Activated CD8-positive, alpha-beta memory T cell treated with anti-CD3 and anti-CD28 coated beads for 48 hours (primary cell): ENCODE data around the gene CACNA1A.
"Not testable (repeated sequence)": the region's sequence is repeated elsewhere in the genome, so short reads cannot be mapped to it uniquely, and the experiment has no call there.

Experiments
- DNase-seq, 3 experiments: peaks; one replicate each; pipeline ENCODE4 v3.0.0-alpha.2; 2020; ENCODE audit warnings: low read depth in 2 of 3, low spot score in 2 of 3

Gene CACNA1A

DNA sequence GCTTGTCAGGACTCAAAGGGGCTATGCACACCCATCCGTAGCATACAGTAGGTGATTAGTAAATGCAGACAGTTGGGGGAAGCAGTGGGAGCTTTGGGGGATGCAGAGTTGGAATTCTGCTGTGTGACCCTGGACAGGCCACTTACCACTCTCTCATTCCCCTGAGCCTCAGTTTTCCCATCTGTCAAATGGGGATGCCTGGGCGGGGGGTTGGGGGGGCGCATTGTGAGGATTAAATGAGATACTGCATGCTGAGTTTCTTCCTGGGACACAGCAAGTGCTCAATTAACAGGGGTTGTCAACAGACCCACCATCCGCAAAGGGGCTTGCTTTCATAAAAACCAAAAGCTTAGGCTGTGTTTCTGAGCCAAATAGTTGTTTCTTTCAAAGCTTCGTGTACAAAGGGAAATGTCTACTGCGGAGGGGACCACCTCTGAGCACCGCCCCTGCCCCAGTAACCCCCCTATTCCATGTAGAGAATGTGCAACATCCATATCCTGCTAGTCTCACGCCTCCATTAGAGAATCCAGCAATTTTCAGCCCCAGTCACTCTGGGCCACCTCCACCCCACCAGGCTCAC is 223.7 kb downstream of the CACNA1A start:
- DNase-seq: no peak

DNA sequence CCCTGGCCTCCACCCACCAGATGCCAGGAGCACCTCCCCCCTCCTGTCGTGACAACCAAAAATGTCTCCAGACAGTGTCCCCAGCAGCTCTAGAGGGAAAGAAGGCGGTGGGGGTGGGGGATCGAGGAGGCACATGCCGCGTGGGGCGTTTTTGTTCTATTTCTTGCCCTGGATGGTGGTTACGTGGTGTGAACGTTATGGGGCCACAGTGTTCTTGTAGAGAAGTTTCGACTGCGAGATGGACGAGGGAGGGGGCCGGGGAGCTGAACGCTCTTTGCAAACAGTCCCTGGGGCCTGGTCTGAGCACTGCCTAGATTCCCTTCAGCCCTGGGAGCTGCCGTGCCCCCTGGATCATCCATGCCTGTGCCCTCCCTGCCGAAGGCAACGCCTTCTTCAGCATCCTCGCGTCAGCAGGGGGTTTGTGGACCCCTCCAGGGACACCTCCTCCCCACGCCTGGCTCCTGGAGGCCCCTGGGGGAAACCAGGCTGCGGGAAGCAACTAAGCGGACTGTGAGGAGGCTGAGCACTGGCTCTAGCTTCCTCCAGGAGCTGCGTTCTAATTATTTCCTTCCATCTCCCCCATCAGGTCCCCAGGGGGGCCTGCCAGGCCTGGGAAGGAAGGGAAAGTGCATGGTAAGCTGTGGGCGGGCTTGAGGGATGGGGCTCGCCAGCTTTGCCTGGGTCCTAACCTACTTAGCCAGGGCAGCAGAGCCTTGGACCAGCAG is 224.6 kb downstream of the CACNA1A start:
- DNase-seq: no peak

DNA sequence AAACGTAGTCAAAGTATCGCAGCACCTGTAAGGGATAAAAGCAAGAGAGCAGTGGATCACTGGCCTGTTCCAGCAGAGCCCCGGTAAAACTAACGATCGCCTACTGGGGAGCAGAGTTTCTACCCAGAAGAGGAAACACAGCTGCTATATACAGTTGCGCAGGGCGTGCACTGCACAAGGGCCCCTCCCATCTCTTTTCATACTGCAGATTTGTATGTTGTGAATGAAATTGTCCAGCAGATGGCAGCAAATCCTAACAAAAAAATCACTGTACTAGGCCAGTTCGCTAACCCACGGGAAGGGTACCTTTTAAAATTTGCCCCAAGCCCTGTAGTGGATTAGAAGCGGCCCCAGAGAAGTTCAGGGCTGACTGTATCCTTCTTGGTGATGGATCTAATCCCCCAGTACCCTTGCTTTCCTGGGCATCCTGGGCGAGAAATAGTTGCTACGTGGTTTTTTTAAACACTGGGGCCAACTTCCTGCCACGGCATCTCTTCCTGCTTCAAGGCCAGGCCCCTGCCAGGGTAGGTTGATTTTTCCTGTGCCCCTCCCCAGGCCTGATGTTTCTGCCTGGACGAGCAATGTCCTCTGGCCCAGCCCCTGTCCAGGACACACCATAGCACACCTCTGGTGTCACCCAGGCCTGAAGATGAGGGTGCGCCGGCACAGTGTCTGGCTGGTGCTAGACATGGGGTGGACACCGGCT is 229.0 kb downstream of the CACNA1A start:
- peak; percentile 4 to 45 (median 30) for DNase-seq

DNA sequence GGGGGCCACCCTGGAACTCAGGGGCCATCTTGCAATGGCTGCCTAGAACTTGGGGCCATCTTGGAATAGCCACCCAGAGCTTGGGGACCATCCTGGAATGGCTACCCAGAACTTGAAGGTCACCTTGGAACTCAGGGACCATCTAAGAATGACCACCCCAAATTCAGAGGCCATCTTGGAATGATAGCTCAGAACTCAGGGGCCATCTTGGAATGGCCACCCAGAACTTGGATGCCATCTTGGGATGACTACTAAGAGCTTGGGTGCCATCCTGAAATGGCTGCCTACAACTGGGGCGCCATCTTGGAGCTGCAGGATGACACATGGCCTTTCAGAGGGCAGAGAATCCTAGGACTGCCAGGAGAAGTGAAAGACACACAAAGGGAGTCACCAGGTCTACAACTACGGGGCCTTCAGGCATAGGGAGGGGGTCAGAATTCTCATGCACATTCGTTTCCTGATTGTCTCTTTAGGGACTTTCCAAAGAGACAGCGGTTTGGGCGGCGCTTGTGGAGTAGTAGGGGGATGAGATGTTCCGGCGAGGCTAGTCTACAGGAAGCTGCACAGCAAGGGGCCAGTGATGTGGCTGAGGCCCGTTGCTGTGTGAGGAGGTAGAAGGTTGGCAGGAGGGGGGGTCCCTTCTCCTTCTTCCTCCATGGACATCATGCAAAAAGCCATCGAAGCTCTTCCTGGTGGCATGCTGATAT is 231.1 kb downstream of the CACNA1A start:
- no peak for DNase-seq

DNA sequence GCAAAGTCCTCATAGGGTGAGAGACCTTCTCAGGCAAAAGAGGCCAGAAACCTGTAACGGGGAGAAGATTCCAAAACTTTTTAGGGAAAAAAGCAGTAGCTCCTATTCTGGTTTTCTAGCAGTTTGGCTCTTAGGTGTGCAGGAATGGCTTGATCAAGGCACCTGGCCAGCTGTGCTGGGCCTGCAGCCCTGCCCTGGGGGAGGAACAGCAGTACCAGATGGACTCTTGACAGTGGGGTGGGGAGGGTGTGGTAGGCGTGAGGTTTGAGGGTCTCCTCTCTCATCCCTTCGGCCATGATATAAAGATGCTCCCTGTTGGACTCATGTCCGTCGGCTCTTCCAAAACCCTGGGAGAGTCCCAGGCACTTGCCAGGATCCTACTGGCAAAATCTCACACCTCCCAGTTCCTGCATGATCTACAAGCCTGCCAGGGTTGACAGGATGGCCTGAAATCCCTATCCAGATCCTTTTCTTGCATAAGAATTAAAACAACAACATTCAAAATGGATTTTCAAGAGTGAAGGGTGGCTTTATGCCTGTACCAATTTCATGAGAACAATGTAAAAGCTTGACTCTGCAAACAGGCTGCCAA is 235.7 kb downstream of the CACNA1A start:
- no peak for DNase-seq

DNA sequence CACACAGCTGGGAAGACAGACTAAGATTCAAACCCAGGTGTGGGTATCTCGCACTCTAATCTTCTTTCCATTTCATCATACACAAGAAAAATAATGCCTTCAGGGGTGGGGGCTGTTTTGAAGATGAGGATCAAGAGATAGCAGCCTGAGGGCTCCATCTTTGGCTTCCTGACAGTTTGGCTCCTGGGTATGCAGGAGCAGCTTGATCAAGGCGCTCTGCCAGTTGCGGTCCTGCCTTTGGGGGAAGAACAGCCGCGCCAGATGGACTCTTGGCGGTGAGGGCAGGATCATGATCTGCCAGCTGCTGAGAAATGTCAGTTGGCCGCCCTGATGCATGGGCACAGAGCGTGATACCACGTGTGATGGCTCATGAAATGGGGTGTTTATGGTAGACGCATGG is 236.9 kb downstream of the CACNA1A start:
- no peak for DNase-seq

DNA sequence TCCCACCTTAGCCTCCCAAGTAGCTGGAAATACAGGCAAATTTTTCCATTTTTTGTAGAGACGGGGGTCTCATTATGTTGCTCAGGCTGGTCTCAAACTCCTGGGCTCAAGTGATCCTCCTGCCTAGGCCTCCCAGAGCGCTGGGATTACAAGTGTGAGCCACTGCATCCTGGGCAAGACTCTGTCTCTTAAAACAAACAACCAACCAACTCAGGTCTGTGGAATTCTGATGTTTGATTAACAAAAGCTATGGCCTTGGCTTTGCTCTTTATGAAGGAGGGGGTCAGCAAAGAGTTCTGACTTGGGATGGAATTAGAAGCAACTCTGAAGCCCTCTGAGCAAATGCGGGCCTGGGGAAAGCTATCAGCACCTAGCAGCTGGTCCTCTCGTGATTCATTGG is 238.4 kb downstream of the CACNA1A start:
- DNase-seq: no peak

DNA sequence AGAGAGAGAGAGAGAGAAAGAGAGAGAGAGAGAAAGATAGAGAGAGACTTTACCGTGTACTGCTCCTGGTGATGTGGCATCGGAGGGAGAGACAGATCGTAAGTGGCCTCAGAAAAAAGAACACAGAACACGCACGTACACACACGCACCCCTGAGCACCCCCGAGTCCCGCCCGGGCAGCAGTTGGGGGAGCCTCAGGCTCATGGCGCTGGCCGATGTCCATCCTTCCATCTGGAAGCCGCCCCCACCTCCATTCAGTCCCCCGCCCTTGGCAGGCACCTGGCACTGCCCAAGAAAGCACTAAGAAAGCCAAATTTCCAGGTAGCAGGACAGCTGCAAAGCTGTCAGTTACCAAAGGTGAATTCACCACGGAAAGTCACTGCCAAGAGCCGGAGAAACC is 239.1 kb downstream of the CACNA1A start:
- DNase-seq: no peak

DNA sequence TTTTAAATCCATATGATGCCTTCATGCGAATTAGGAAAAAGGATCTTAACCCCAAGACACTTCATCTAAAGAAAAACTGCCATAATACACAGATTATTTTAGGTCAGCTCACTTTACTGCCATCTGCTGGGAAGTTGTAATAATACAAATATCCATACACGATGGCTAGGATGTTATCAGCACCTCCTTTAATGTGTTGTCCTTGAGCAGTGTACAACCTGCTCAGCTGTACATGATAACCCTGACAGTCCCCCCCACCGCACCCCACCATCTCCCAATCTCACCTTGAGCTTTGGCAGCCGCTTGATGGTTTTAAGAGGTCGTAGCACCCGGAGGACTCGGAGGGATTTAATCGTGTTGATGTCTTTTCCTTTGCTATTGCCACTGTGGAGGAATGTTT is 243.8 kb downstream of the CACNA1A start:
- no peak for DNase-seq

DNA sequence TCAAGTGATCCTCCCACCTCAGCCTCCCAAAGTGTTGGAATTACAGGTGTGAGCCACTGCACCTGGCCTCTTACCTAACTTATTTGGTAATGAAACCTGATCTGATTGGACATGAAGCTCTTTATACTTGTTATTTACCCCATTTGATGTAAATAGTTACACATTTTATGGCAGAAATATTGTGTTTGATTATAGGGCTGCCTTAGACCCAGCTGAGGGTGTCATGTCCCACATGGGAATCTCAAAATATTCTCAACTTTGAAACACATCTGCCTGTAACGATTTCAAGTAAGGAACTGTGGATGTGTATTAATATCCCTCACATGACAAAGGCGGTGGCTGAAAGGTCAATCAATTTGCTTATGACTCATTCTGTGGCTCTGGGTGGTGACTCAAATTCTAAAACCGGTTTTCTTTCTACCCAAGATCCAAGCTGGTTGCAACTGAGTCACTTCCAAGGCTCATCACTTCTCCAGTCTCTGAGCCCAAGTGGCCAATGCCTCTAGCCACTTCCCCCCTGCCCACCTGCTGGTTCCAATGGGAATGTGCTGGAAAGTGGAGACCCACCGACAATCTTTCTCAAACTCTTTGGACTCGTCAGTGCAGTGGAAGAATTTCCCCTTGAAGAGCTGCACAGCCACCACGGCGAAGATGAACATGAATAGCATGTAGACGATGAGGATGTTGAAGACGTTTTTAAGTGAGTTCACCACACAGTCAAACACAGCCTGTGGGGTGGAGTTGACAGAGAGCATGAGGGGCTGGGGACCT is 245.2 kb downstream of the CACNA1A start:
- peak in 1 of 3 experiments; percentile 4 for DNase-seq

DNA sequence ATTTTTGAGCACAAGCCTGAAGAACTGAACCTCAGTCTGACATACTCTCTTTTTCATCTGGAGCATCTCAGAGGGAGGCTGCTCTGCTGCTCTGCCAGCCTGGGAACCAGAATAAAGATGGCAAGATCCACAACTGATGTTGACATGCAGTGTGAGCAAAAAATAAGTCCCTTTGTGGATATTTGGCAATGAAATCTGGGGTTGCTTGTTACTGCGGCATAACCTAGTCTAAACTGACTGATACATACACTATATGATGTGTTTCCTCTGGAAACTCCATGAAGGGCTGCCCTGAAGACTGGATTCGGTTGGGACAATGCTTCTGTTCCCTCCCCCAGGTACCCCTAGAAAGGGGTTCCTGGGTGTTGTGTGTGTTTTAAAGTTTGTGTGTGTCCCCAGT is 249.4 kb downstream of the CACNA1A start:
- no peak for DNase-seq

DNA sequence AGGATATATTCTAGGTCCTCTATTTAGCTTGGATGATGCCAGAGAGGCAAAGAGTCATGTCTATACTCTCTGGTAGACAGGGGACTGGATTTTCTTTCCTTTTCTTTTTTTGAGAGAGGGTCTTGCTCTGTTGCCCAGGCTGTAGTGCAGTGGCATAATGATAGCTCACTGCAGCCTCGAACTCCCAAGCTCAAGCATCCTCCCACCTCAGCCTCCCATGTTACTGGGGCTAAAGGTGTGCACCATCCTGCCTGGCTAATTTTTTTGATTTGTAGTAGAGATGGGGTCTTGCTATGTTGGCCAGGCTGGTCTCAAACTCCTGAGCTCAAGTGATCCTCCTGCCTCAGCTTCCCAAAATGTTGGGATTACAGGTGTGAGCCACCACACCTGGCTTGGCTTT is 249.9 kb downstream of the CACNA1A start:
- not testable (repeated sequence) for DNase-seq

DNA sequence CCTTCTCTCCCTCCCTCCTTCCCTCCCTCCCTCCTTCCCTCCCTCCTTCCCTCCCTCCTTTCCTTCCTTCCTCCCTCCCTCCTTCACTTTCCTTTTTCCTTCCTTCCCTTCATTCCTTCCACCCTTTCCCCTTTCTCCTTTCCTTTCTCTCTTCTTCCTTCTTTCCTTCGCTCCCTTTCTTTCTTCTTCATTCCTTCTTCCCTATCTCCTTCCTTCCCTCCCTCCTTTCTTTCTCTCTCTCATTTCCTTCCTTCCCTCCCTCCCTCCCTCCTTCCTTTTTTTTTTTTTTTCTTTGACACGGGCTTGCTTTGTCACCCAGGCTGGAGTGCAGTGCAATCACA is 250.6 kb downstream of the CACNA1A start:
- DNase-seq: no peak

DNA sequence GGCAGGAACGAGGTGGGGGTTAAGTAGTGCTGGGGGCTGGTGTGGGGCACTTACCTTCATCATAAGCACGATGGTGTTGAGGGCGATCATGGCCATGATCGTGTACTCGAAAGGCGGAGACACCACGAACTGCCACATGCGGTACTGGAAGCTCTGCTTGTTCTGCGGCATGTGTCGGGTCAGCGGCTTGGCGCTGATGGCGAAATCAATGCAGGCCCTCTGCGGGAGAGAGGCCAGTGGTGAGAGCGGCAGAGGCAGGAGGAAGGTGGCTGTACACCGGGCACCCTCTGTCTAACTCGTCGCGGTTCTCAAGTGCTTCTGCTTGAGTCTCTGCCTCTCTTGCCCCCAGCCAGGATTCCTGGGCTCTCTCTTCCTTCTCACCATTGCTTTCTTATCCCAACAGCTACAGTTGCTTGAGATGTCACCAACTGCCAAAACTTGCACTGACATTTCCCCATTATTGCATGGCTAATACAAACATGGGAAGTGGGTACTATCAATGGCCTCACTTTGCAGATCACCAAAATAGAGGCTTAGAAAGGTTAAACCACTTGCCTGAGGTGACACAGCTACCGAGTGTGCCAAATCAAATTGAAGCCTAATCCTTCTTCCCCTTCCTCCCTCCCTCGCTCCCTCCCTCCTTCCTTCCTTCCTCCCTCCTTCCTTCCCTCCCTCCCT is 251.1 kb downstream of the CACNA1A start:
- no peak for DNase-seq

DNA sequence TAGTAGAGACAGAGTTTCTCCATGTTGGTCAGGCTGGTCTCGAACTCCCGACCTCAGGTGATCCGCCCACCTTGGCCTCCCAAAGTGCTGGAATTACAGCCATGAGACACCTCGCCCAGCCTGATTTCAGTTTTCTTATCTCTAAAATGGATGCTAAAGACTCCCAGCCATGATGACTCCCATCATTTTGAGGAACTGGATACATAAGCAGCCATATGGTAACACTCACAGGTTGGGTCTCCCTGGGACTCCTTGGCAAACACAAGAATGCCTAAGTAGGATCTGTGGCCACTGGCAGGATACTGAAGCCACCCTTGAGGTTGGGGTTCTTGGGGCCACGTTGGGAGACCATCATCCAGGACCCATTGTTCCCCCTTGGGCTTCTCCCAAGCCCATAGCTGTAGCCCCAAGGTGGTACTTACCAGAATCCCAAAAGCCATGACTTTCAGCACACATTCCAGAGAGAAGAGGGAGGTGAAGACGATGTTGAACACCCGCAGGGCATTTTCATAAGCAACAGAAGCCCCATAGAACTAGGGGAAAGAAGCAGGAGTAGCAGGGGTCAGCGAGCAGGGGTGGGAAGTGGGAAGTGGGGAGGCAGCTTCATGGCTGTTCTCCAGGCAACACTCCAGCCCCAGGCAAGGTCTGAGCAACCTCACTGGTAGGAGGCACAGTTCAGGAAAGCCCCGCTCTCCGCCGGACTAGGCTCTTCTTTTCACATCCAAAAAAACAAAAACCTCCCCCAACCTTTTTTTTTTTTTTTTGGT is 253.5 kb downstream of the CACNA1A start:
- no peak for DNase-seq

DNA sequence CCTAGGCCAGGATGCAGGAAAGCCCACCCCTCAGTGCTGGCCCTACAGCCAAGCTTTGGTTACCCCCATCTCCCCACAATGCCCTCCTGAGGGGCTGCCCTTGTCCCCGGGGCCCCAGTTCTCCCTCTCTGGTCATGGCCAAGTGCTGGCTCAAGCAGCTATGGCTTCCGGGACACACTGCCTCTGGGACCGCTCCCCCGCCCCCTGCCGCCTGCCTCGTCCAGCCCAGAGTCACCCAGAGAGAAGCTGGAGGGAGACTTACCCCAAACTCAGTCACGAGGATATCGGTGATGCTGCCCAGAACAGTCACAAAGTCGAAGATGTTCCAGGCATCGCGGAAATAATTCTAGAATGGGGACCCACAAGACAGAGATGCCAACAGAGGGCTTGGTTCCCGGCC is 261.4 kb downstream of the CACNA1A start:
- DNase-seq: no peak

DNA sequence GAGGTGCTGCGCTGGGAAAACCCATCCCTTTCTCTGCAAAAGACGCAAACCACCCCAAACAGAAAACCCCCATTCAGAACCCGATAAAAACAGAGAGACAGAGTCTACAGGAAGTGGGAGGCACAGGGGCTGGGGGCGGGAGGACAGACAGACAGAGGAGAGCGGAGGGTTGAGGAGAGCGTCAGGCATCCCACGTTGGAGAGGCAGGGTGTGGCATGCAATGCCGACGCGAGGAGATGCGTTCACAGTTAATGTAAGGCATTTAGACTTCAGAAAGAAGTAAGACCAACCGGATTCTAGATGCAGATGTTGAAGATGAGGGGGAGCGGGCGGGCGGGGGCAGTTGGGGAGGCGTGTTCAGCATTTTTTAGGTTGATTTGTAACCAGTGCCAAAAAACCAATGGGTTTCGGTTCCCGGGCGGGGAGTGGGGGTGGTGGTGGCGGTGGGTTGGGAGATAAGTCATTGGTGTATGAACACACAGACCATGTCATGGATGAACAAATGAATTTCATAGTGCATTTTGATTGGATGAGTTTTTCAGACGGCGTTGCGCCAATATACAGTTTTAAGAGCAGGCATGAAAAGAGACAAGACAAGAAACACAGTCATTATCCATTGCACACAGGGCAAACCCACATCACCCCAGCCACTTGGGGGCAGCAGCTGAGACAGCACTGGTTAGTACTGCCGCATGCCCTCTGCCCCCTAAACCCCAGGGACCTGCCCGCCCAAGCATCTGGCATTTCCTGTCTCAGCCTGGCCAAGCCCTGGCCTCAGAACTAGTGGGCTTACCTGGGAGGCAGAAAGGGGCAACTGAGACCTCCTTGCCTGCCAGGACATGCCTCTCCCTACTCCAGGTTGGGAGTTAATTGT is 264.8 kb downstream of the CACNA1A start:
- peak in 1 of 3 experiments; percentile 3 for DNase-seq

DNA sequence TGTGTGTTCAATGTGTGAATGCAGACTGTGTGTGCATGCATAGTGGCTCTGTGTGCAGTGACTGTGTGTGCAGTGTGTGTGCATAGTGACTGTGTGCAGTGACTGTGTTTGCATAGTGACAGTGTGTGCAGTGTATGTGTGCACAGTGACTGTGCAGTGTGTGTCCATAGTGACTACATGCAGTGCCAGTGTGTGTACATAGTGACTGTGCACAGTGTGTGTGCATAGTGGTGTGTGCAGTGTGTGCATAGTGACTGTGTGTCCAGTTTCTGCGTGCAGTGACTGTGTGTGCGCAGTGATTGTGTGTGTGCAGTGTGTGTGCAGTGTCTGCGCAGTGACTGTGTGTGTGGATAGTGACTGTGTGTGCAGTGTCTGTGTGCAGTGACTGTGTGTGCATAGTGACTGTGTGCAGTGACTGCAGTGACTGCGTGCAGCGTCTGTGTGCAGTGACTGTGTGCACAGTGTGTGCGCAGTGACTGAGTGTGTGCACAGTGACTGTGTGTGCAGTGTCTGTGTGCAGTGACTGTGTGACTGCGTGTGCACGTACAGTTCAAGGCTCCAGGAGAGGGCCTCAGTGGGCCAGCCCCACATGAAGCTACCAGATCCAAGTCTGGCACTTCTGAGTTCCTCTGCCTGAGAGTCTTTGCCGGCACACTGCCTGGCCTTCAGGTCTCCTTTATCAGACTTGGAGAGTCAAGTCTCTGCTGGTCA is 265.8 kb downstream of the CACNA1A start:
- DNase-seq: no peak
